HepG2 (cell line): ENCODE measurements around the gene PTH2. TPM values are rescaled to one million over a fixed set of nuclear protein-coding genes. Genes with fewer than 3 reads are reported as not detected.
A peak's percentile ranks its signal among the peaks of the same experiment; 100 is the strongest.

Experiments used
- DNMT3B ChIP-seq: conservative IDR thresholded peaks from 2 replicates; pipeline ENCODE4 v1.6.1; 2016; ENCODE audit warnings: missing biosample characterization, control low read depth
- FLYWCH1 ChIP-seq: sonication (generic); formaldehyde crosslinking; IDR thresholded peaks from 2 replicates; pipeline ENCODE4 v1.8.1; 2023; ENCODE audit warnings: mild to moderate bottlenecking, missing genetic modification reagents
- GFI1 ChIP-seq: sonication (generic); formaldehyde crosslinking; IDR thresholded peaks from 2 replicates; pipeline ENCODE4 v1.5.0; 2020; ENCODE audit warnings: missing genetic modification reagents, mild to moderate bottlenecking, borderline replicate concordance
- MTF1 ChIP-seq: sonication (generic); formaldehyde crosslinking; IDR thresholded peaks from 2 replicates; pipeline ENCODE4 v1.5.0; 2020; ENCODE audit warnings: missing genetic modification reagents
- RARG ChIP-seq: sonication (generic); formaldehyde crosslinking; IDR thresholded peaks from 2 replicates; pipeline ENCODE4 v1.4.0; 2020; ENCODE audit warnings: low read depth, mild to moderate bottlenecking, missing genetic modification reagents
- REPIN1 ChIP-seq: sonication (generic); formaldehyde crosslinking; IDR thresholded peaks from 2 replicates; pipeline ENCODE4 v1.8.0; 2022; ENCODE audit warnings: missing genetic modification reagents, low read depth, mild to moderate bottlenecking, borderline replicate concordance
- TGIF2 ChIP-seq: IDR thresholded peaks from 2 replicates; pipeline ENCODE4 v1.6.1; 2016; ENCODE audit warnings: control low read depth, missing compliant biosample characterization
- TRIM24 ChIP-seq: sonication (generic); formaldehyde crosslinking; IDR thresholded peaks from 2 replicates; pipeline ENCODE4 v1.8.0; 2022; ENCODE audit warnings: mild to moderate bottlenecking, missing genetic modification reagents
- ZNF30 ChIP-seq: sonication (generic); formaldehyde crosslinking; IDR thresholded peaks from 2 replicates; pipeline ENCODE4 v1.5.0; 2020; ENCODE audit warnings: mild to moderate bottlenecking, missing genetic modification reagents
- ZNF441 ChIP-seq: sonication (generic); formaldehyde crosslinking; IDR thresholded peaks from 2 replicates; pipeline ENCODE4 v1.7.0; 2021; ENCODE audit warnings: missing genetic modification reagents, borderline replicate concordance
- ZNF75D ChIP-seq: sonication (generic); formaldehyde crosslinking; IDR thresholded peaks from 2 replicates; pipeline ENCODE4 v1.8.1; 2023; ENCODE audit warnings: missing genetic modification reagents, mild to moderate bottlenecking, borderline replicate concordance
- ZNF772 ChIP-seq: sonication (generic); formaldehyde crosslinking; IDR thresholded peaks from 2 replicates; pipeline ENCODE4 v1.5.0; 2020; ENCODE audit warnings: mild to moderate bottlenecking, missing genetic modification reagents
- polyA plus RNA-seq, 8 experiments: library from polyadenylated mRNA; depleted of rRNA in 3 of 8; stranded (reverse) in 7 of 8; unstranded in 1 of 8; fragments of >200 nt; fragmentation: Illumina TruSeq in 4 of 8; extraction: Trizol in 4 of 8; gene quantifications; 2 replicates each; pipeline versions ENCODE4 v1.2.1 to v1.2.3, GENCODE V29; 2011 to 2016; ENCODE audit warnings: low read depth in 4 of 8, missing spikeins in 1 of 8, mixed read lengths in 1 of 8; ENCODE audit not compliant: insufficient read depth in 1 of 8
- total RNA-seq, 5 experiments: library from RNA; depleted of rRNA; stranded (reverse); fragments of >200 nt; fragmentation: Illumina TruSeq; extraction: Trizol; gene quantifications; 2 replicates each; pipeline ENCODE4 v1.2.3, GENCODE V29; 2016; ENCODE audit warnings: low read depth in 1 of 5
- TF ChIP-seq, protein P1 (sequence below): sonication (generic); formaldehyde crosslinking; IDR thresholded peaks from 2 replicates; pipeline ENCODE4 v1.5.1; 2020; ENCODE audit warnings: mild to moderate bottlenecking, moderate library complexity, missing genetic modification reagents
- TF ChIP-seq, protein P2 (sequence below), 2 experiments: sonication (generic) in 1 of 2; formaldehyde crosslinking in 1 of 2; IDR thresholded peaks; 2 replicates each; pipeline versions ENCODE4 v1.4.0 to v1.6.1; 2018 to 2020; ENCODE audit warnings: missing genetic modification reagents in 2 of 2, borderline replicate concordance in 1 of 2, low read depth in 1 of 2, mild to moderate bottlenecking in 1 of 2, missing biosample characterization in 1 of 2
- TF ChIP-seq, protein P3 (sequence below): sonication (generic); formaldehyde crosslinking; IDR thresholded peaks from 2 replicates; pipeline ENCODE4 v1.5.0; 2020; ENCODE audit warnings: mild to moderate bottlenecking, missing genetic modification reagents
- TF ChIP-seq, protein P4 (sequence below): sonication (generic); formaldehyde crosslinking; IDR thresholded peaks from 2 replicates; pipeline ENCODE4 v1.9.0; 2021; ENCODE audit warnings: missing genetic modification reagents, mild to moderate bottlenecking, borderline replicate concordance
- TF ChIP-seq, protein P5 (sequence below): IDR thresholded peaks from 2 replicates; pipeline ENCODE4 v1.6.1; 2016; ENCODE audit warnings: low read depth, borderline replicate concordance
- TF ChIP-seq, protein P6 (sequence below): sonication (generic); formaldehyde crosslinking; IDR thresholded peaks from 2 replicates; pipeline ENCODE4 v1.4.0; 2020; ENCODE audit warnings: mild to moderate bottlenecking, missing genetic modification reagents
- TF ChIP-seq, protein P7 (sequence below): sonication (generic); formaldehyde crosslinking; IDR thresholded peaks from 2 replicates; pipeline ENCODE4 v1.5.0; 2020; ENCODE audit warnings: missing genetic modification reagents, mild to moderate bottlenecking, borderline replicate concordance

The PTH2 gene
- total and polyA plus RNA-seq, 2 of the 13 experiments (the other 11 are each of a cell fraction or from before 2014, with no cell fraction given): not detected

DNA sequence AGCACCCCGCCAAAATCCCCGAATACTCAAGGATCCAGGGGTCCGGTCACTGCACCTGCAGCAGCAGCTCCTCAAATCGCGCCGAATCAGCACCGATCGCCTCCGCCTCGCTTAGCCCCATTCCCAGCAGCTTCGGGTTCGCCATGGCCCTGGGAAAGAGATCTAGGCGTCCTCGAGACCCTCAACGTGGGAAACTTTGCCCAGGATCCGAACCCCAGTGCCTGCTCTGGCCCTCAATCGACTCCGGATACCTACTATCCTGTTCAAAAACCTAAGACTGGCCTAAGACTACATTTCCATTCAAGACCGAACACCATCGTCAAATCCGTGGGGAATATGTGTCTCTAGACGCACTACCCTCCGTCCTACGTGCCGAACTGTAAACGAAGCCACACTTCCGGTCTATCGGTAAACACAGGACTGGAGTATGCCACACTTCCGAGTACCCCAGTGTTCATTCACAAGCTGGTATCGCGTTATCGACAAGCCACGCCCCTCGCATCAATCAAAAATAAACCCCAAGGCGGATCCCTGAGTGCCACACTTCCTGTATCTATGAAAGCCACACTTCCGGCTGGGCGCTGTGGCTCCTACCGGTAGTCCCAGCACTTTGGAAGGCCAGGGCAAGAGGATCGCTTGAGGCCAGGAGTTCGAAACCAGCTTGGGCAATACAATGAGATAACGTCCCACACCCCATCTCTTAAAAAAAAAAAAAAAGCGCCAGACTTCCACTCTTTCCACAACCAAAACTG lies 28.4 kb upstream of the PTH2 start, which contains the start of gene PIH1D1 (continued):
- TF ChIP-seq, protein P1, sequence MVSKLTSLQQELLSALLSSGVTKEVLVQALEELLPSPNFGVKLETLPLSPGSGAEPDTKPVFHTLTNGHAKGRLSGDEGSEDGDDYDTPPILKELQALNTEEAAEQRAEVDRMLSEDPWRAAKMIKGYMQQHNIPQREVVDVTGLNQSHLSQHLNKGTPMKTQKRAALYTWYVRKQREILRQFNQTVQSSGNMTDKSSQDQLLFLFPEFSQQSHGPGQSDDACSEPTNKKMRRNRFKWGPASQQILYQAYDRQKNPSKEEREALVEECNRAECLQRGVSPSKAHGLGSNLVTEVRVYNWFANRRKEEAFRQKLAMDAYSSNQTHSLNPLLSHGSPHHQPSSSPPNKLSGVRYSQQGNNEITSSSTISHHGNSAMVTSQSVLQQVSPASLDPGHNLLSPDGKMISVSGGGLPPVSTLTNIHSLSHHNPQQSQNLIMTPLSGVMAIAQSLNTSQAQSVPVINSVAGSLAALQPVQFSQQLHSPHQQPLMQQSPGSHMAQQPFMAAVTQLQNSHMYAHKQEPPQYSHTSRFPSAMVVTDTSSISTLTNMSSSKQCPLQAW (CRISPR knock-in tag): peak; percentile 90
- TF ChIP-seq ZNF75D (CRISPR knock-in tag): no peak
- TF ChIP-seq TGIF2 (CRISPR knock-in tag): no peak
- 0 out of 2 replicates have a peak, but pooled peaks have one; percentile 25 for TF ChIP-seq DNMT3B
- TF ChIP-seq, protein P2, sequence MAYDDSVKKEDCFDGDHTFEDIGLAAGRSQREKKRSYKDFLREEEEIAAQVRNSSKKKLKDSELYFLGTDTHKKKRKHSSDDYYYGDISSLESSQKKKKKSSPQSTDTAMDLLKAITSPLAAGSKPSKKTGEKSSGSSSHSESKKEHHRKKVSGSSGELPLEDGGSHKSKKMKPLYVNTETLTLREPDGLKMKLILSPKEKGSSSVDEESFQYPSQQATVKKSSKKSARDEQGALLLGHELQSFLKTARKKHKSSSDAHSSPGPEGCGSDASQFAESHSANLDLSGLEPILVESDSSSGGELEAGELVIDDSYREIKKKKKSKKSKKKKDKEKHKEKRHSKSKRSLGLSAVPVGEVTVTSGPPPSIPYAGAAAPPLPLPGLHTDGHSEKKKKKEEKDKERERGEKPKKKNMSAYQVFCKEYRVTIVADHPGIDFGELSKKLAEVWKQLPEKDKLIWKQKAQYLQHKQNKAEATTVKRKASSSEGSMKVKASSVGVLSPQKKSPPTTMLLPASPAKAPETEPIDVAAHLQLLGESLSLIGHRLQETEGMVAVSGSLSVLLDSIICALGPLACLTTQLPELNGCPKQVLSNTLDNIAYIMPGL (CRISPR knock-in tag; IDR thresholded peaks at IDR 0.05; ENCODE audit: borderline replicate concordance in 1 of 2, low read depth in 1 of 2): peak; percentile 59 to 88; a peak in 3 of 4 replicates
- TF ChIP-seq, protein P3, sequence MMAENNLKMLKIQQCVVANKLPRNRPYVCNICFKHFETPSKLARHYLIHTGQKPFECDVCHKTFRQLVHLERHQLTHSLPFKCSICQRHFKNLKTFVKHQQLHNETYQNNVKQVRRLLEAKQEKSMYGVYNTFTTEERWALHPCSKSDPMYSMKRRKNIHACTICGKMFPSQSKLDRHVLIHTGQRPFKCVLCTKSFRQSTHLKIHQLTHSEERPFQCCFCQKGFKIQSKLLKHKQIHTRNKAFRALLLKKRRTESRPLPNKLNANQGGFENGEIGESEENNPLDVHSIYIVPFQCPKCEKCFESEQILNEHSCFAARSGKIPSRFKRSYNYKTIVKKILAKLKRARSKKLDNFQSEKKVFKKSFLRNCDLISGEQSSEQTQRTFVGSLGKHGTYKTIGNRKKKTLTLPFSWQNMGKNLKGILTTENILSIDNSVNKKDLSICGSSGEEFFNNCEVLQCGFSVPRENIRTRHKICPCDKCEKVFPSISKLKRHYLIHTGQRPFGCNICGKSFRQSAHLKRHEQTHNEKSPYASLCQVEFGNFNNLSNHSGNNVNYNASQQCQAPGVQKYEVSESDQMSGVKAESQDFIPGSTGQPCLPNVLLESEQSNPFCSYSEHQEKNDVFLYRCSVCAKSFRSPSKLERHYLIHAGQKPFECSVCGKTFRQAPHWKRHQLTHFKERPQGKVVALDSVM: peak; percentile 82
- no peak for TF ChIP-seq TRIM24 (CRISPR knock-in tag)
- TF ChIP-seq RARG (CRISPR knock-in tag): no peak
- 0 out of 2 replicates have a peak, but pooled peaks have one; percentile 29 for TF ChIP-seq MTF1 (CRISPR knock-in tag)
- TF ChIP-seq, protein P4, sequence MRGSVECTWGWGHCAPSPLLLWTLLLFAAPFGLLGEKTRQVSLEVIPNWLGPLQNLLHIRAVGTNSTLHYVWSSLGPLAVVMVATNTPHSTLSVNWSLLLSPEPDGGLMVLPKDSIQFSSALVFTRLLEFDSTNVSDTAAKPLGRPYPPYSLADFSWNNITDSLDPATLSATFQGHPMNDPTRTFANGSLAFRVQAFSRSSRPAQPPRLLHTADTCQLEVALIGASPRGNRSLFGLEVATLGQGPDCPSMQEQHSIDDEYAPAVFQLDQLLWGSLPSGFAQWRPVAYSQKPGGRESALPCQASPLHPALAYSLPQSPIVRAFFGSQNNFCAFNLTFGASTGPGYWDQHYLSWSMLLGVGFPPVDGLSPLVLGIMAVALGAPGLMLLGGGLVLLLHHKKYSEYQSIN (CRISPR knock-in tag): no peak
- TF ChIP-seq REPIN1: peak; percentile 51; the same call in 1 of the 2 replicates
- TF ChIP-seq, protein P5, sequence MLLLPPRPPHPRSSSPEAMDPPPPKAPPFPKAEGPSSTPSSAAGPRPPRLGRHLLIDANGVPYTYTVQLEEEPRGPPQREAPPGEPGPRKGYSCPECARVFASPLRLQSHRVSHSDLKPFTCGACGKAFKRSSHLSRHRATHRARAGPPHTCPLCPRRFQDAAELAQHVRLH (CRISPR knock-in tag): peak; percentile 95; the same call in 1 of the 2 replicates
- no peak for TF ChIP-seq ZNF30 (CRISPR knock-in tag)
- no peak for TF ChIP-seq GFI1 (CRISPR knock-in tag)
- TF ChIP-seq, protein P6, sequence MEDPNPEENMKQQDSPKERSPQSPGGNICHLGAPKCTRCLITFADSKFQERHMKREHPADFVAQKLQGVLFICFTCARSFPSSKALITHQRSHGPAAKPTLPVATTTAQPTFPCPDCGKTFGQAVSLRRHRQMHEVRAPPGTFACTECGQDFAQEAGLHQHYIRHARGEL (CRISPR knock-in tag): no peak
- TF ChIP-seq FLYWCH1: no peak
- TF ChIP-seq, protein P7, sequence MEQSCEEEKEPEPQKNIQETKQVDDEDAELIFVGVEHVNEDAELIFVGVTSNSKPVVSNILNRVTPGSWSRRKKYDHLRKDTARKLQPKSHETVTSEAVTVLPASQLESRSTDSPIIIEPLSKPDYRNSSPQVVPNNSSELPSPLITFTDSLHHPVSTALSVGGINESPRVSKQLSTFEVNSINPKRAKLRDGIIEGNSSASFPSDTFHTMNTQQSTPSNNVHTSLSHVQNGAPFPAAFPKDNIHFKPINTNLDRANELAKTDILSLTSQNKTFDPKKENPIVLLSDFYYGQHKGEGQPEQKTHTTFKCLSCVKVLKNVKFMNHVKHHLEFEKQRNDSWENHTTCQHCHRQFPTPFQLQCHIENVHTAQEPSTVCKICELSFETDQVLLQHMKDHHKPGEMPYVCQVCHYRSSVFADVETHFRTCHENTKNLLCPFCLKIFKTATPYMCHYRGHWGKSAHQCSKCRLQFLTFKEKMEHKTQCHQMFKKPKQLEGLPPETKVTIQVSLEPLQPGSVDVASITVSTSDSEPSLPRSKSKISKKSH (CRISPR knock-in tag): no peak
- TF ChIP-seq ZNF441 (CRISPR knock-in tag): 0 out of 2 replicates have a peak, but pooled peaks have one; percentile 52
- TF ChIP-seq ZNF772: peak; percentile 63; the same call in 1 of the 2 replicates
